GM18502 (cell line): Measurements from ENCODE around the gene AAR2.

Source experiments
- ATAC-seq: cut with Tn5 transposase; IDR thresholded peaks from one replicate; pipeline ENCODE4 v1.9.1; 2021; ENCODE audit warnings: mild to moderate bottlenecking; ENCODE audit not compliant: unreplicated experiment, poor library complexity

The AAR2 gene

GRCh38 chr20:36274181-36274841, 38.0 kb downstream of the AAR2 start:
- ATAC-seq = no peak

DNA sequence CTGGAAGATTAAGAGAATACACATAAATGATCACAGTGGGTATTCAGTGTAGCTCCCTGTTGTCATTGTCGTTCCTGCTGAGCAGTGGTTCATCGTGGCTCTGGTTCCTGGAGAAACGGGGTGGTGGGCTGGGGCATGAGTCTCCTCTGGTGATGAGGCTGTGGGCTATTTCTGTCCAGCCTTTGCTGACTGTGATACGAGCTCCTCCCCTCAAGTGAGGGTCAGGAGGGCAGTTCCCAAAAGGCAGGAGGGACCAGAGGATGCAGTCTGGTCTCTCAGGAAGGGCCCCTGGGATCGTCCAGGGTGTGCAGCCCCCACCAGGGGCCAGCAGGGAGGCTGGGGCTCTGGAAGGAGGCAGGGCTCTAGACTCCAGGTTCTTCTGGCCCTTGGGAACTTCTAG, 38.7 kb downstream of the AAR2 start:
- ATAC-seq = no peak

DNA sequence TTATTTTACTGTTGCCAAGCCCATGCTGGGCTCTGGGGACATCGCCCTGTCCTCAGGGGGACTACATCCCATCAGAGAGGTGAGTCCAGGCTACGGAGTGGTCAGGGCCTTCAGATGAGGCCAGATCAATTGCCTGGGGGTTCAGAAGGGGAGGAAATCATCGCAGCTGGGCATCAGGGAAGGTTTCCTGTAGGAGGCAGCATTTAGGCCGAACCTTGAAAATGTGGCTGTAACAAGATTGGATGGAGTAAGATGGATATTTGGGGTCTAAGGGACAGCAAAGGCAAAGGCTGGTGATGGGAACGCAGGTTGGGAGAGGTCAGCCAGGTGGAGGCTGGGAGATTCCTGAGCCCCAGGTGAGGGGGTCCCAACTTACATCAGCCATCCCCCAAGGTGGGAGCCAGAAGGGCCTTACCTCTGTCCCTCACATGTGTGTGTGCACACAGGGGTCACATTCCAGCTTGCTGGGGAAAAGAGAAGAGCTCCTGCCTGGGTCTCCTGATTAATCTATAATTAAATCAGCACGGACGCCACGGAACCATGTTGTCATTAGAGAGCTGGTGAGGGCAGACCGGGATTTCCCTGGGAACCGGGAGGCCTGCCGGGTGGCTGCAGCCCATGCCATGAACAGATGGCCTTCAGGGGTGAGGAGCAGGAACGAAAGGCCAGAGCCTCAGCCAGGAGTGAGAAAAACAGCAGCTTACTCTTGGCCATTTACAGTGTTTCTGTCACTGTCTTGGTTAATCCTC, 39.3 kb downstream of the AAR2 start:
- ATAC-seq = no peak

DNA sequence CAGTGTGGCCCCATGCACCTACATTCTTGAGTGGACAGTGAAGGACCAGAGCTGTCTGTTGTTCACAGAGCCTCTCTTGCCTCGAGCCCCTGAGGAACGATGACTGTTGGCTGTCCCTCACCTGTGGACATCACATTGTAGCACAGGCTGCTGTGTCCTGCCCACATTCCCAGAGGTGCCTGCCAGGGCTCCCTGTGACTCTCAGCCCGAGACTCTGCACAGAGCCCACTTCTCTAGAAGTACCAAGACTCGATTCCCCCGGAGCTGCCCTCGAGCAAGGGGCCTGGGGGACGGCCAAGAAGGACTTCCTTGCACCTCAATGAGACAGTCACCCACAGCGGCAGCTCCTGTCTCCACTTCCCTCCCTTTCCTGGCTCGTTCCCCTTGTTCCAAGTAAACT, 41.3 kb downstream of the AAR2 start:
- no peak for ATAC-seq

GRCh38 chr20:36279362-36279761, 43.1 kb downstream of the AAR2 start:
- no peak for ATAC-seq

- ATAC-seq = no peak
Measured at GRCh38 chr20:36279776-36280175, 43.5 kb downstream of the AAR2 start.

DNA sequence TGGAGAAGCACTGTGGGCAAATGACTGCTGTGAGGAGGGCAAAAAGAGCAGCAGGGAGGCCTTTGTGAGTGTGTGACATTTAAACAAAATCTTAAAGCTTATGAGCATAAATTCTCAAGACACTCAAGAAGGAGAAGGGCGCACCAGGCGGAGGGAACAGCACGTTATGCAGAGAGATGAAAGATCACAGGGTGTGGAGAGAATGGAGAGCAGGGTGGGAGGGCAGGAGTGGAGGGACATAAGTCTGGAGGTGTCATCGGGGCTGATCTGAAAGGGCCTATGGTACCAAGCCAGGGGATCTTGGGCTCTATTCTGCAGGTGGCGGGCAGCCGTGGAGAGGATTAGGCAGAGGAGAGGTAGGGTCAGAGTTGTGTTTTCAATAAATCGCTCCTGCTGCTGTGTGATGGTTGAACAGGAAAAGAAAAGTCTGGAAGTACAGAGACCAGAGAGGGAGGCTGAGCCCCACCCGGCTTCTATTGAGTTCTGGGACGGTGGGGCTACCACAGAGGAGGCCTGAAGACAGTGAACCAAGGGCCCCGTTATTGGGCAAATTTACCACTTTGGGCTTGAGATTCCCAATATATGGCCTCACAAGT, 45.6 kb downstream of the AAR2 start:
- ATAC-seq = no peak

- no peak for ATAC-seq
Measured at GRCh38 chr20:36284751-36285150, 48.5 kb downstream of the AAR2 start.

DNA sequence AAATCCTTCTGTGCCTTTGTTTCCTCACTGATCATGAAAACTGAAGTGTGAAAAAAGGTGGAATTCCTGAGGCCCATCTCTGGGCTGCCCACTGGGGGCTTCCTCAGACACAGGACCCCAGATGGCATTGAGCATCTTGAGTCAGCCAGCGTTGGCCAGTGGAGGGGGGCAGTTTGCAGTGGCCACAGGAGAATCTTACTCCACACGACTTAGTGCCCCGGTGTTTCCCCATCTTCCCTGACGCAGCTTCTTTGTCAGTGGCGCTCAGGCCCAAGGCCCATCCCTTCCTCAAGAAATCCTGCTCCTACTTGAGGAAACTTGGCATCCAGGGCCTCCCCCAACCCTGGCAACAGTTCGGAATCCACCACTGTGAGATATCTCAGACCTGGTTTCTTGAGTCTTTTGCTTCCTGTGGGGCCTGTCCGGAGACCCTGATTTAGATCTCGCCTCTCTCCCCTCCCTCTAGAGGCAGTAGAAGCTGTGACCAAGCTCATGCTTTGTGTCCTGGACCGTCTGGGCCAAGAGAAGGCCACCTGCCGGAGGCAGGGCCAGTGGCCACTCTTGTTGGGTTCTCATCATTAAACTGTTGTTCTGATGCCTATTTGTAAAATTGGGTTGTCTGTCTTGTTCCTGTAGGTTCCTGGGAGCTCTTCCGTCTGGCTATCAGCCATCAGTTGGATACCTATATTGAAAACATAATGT, 49.6 kb downstream of the AAR2 start:
- ATAC-seq = no peak

GRCh38 chr20:36297656-36298055, 61.4 kb downstream of the AAR2 start:
- ATAC-seq = no peak

DNA sequence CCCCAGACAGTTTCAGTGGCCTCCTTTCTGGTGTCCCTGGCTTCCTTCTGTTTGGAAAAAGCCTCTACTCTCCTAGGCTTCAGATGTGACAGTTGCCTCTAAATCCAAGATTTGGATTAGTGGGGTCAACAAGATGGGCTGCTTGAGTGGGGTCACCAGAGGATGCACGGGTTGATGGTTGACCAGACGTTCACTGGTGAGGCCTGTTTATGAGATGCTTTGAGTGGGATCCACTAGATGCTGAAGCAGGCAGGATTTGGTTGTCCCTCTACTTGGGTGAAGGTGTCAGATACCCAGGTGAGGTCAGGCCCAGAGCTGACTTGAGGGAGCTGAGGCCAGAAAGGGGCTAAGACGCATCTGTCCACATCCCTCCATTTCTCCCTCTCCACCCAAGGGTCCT, 61.8 kb downstream of the AAR2 start:
- no peak for ATAC-seq

- no peak for ATAC-seq
Measured at GRCh38 chr20:36298795-36299339, 62.6 kb downstream of the AAR2 start.

DNA sequence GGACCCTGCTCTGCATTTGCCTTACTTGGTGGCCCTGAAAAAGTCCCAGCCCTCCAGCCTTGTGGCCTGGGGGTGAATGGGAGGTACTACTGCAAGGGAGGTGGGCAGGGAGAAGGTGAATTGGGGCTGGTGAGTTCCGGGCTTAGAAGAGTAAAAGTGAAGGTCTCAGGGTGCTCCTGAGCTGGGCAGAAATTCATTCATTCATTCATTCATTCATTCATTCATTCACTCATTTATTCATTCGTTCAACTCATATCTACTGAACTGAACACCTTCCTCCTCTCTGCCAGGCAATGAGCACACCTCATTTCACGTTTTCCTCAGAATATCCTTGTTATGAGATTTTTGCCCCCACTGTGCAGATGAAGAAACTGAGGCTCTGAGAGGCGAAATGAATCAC, 63.2 kb downstream of the AAR2 start:
- no peak for ATAC-seq

- no peak for ATAC-seq
Measured at GRCh38 chr20:36301359-36302119, 65.3 kb downstream of the AAR2 start.

GRCh38 chr20:36303020-36303595, 66.8 kb downstream of the AAR2 start:
- ATAC-seq = no peak

DNA sequence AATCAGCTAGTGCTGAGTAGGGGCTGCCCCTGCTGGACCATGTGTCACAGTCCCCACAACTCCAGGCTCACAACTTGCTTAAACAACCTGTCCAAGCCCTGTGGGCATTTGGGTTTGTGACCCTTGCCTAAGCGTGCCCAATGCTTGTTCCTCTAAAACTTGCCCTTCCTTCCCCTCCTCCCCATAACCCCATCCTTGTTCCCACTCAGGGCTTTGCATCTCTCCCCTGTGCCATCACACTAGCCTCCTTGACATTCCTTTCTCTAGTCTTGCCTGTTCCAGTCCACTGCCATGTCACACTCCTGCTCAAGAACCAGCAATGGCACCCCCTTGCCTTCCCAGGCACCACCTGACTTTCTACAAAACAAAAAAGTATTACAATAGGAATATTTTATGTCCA, 67.6 kb downstream of the AAR2 start:
- no peak for ATAC-seq

DNA sequence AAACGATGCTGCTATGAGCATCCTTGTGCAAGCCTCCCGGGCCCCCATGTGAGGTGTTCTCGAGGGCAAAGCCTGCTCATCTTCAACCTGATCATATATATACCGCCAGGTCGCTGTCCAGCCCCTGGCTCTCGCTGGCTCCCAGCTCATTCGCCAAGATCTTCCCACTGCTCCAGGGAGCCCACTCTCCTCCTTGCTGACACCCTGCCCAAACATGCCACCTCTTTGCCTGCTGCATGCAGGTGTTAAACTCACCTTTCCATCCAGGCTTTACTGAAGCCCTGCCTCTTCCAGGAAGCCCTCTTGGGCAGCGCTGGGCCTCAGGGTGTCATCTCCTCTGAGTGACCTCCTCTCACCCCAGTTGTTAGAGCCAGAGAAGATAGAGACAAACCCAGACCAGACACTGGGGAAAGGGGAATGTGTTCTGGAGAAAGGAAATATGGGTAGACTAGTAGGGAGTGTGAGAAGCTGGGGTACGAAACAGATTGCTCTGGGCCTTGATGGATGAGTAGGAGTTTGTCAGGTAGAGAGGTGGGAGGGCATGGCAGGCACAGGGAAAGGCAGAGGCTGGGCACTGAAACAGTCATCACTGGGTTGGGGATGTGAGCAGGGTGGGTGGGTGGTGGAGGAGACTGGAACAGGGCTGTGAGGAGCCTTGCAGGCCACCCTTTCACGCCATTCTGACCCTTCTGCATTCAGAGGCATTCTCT, 68.7 kb downstream of the AAR2 start:
- no peak for ATAC-seq

DNA sequence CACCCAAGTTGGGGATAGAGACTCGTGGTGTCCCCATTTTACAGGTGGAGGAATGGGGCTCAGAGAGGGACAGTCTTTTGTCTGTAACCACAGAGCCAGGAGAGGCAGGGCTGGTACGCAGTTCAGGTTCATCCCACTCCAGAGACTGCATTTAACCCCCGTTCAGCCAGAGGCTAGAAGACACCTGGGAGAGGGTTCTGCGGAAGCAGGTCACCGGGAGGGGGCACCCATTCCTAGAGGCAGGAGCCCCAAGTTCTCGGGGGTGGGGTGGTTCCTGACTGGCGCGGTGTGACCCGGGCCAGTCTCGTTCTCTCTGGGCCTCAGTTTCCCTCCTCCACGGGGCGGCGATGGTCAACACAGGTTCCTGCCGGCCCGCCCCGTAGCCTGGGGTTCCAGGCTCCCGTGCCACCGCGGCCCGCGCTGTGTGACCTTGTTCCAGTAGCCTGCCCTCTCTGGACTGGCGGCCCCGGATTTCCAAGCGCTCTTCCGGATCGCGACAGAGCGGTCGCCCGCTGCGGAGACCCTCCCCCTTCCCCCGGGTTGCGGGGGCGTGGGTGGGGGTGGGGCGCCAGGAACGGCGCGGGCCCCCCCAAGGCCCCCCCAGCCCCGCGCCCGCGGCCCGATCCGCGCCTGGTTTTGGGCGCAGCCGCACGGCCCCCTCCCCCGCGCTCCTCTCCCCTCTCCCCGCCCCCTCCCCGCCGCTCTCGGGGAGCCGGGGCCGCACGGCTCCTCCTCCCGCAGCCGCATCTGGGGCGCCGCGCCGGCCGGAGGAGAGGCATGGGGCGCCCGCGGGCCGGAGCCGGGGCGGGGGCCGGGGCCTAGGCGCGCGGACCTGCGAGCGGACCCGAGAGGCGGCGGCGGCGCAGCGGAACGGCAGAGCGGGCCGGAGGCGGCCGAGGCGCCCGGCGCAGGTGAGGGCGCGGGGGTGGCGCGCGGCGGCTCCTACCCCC, 69.6 kb downstream of the AAR2 start, which contains the start of gene DLGAP4:
DLGAP4 (plus strand) TSS at position 738 of the 950 bp plus-strand sequence. CDS start 125,379 bp downstream, outside the sequence.
- no peak for ATAC-seq
